HG02852 (cell line): Measurements from ENCODE around the gene HACD2.
"Not testable (repeated sequence)": the region's sequence is repeated elsewhere in the genome, so short reads cannot be mapped to it uniquely, and the experiment has no call there.

Source experiments
- ATAC-seq: cut with Tn5 transposase; IDR thresholded peaks from one replicate; pipeline ENCODE4 v1.9.1; 2021; ENCODE audit warnings: mild to moderate bottlenecking, moderate library complexity; ENCODE audit not compliant: unreplicated experiment

Gene HACD2

GRCh38 chr3:123611674-123612073 lies 26.8 kb upstream of the HACD2 start:
- not testable (repeated sequence) for ATAC-seq

DNA sequence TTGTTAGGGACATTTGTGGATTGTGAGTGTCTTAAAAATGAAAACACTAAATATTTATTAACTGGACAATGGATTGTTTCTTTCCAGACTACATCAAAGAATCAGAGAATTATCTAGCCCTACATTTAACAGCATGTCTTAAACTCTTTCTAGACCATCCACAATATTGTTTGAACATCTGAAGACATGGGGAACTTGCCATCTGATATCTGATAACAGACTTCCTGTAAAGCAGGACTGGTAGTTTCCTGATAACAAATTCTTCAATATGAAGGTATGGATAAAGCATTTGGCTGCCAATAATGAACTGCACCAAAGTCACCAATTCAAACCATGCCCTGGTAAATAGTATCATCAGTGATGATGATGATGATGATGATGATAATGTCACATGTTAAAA lies 26.2 kb upstream of the HACD2 start:
- ATAC-seq: no peak

DNA sequence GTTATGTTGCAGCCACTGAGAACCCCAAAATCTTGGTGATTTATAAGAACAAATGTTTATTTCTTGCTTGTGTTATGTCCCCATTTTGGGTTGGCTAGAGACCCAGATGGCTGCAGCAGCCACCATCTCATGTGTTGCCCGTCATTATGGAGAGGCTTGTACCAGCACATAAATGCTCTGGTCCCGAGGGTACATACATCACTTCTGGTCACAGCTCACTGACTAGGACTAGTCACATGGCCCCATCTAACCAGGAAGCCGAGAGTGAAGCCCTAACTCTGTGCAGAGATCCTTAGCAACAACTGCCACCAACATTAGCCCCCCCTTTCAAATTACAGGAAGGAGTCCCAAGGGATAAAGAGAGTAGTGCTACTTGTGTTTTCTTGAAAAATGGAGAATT lies 25.5 kb upstream of the HACD2 start:
- ATAC-seq: peak; percentile 70

GRCh38 chr3:123609063-123609462 lies 24.2 kb upstream of the HACD2 start:
- no peak for ATAC-seq

- no peak for ATAC-seq
Observed at GRCh38 chr3:123608263-123608937, 23.5 kb upstream of the HACD2 start.

DNA sequence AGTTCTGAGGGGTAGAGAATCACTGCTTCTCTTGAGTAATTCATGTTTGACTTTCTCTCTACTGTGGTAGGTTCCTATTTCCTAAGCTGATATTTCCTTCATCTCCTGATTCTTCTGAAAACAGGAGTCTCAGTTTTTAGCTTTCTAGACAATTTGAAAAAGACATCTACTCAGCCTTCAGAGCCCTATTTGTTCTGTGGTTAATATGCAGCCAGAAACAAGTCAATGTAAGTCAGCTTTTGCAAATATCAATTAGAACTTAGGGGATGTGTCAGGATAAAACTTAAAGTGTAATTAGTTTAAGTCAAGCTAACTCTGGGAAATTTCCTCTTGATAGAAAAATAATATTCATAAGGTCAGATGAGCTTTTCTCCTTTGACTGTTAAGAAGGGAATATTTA lies 21.7 kb upstream of the HACD2 start:
- ATAC-seq: no peak

- ATAC-seq: no peak
Observed at GRCh38 chr3:123605789-123606234, 21.0 kb upstream of the HACD2 start.

DNA sequence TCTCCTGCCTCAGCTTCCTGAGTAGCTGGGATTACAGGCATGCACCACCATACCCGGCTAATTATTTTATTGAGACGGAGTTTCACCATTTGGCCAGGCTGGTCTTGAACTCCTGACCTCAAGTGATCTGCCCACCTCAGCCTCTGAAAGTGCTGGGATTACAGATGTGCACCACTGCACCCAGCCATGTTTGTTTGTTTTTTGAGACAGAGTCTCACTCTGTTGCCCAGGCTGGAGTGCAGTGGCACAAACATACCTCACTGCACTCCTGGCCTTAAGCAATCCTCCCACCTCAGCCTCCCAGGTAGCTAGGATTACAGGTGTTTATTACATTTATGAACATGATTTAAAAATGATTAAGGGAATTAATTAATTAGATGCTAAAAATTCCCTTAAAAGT lies 18.3 kb upstream of the HACD2 start:
- not testable (repeated sequence) for ATAC-seq

DNA sequence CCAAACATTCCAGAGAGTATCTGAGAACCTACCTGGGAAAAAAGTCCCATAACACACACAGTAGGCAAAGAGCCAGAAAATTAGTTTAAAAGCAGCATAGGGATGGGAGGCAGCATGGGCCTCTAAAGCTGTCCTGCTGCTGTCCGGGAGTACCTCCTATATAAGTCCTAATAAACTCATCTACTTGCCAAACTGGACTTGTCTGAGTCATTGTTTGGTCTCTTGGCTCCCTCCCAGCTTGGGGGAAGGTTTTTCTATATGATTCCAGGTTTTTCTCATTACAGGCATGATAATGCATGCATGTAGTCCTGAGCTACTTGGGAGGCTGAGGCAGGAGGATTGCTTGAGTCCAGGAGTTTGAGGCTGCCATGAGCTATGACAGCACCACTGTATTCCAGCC lies 17.5 kb upstream of the HACD2 start:
- no peak for ATAC-seq

GRCh38 chr3:123600863-123601262 lies 16.0 kb upstream of the HACD2 start:
- not testable (repeated sequence) for ATAC-seq

GRCh38 chr3:123597561-123597960 lies 12.7 kb upstream of the HACD2 start:
- no peak for ATAC-seq

DNA sequence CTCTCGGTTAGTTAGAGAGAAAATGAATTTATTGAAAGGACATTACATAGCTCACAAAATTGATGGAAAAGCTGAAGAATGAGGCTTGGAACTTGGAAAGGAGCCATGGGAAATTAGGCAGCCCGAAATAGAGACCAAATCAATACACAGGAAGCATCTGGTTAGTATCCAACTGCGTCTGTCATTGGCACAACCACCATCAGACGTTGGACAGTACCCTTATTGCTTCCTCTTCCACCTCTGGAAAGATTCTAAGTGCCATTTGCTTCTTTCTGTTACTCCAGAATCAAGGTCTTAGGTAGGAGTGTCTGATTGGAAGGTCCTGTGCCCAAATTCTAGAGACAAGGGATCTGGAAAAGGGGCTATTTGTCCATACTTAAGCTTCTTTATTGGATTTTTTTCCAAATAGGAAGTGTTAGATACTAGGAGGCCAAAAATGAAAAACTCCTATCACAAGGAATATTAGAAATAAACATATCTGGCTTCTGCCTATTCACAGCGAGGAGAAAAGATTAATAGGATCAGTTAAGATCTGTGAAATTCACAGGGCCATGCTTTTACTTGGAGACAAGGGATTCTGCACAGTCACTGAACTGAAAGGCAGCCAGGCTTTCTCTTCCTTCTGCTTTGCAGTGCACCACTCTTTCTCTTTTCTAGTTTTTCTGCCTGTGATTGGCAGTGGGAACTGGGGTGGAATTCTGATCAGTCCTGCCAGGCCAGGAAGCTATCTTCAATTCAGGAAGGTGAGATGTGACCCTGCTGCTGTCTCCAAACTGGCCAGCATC lies 10.7 kb upstream of the HACD2 start:
- no peak for ATAC-seq

- ATAC-seq: no peak
Observed at GRCh38 chr3:123593381-123593780, 8.5 kb upstream of the HACD2 start.

DNA sequence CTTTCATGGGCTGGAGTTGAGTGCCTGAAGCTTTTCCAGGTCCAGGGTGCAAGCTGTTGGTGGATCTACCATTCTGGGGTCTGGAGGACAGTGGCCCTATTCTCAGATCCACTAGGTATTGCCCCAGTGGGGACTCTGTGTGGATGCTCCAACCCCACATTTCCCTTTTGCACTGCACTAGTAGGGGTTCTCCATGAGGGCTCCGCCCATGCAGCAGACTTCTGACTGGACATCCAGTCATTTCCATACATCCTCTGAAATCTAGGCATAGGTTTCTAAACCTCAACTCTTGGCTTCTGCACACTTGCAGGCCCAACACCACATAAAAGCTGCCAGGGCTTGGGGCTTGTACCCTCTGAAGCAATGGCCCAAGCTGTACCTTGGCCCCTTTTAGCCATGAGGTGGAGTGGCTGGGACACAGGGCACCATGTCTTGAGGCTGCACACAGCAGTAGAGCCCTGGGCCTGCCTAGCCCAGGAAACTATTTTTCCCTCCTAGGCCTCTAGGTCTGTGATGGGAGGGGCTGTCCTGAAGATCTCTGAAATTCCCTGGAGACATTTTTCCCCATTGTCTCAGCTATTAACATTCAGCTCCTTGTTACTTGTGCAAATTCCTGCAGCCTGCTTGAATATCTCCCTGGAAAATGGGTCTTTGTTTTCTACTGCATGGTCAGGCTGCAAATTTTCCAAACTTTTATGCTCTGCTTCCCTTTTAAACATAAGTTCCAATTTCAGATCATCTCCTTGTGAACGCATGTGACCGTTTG lies 6.0 kb upstream of the HACD2 start:
- no peak for ATAC-seq

DNA sequence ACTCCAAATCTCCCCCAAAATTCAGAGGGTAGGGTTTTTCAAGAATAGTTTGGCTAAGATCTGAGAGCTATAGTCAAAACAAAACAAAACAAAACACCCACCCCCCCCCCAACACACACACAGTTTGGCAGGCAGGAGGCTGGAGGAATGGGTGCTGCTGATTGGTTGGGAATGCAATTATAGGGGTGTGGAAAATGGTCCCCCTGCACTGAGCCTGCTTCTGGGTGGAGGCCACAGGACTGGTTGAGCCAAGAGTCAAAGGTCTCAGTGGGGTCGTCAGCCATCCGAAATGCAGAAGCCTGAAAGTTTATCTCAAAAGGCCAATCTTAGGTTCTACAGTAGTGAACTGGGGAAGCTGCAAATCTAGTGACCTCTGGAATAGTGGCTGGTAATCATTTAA lies 2.5 kb upstream of the HACD2 start:
- ATAC-seq: no peak

DNA sequence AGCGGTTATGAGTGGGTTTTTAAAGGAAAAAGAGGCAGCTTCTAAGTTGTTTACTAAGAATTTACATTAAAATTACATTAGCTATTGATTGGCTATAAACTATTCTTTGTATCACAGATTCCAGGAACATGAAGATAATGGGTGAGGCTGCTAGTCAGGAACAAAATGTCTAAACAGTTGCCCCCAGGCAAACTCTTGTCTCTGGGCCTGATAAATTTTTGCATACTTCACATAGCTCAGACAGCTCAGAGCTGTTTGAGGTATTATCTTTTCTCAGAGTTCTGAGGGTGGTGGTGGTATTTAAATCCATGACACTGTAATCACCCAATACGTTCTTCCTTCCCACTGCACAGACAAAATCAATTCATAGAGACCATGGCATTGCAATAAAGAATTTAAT lies 2.1 kb upstream of the HACD2 start:
- ATAC-seq: no peak

DNA sequence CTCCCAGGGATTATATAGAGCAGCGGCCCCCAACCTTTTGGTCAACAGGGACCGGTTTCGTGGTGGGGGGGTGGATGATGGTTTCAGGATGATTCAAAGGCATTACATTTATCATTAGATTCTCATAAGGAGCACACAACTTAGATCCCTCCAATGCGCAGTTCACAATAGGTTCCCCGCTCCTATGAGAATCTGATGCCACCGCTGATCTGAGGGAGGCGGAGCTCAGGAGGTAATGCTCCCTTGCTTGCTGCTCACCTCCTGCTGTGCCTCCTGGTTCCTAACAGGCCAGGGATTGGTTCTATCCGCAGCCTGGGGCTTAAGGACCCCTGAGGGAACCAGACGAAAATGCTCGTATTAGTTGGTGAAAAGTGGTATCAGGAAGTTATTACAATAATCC lies 1.3 kb upstream of the HACD2 start:
- no peak for ATAC-seq

GRCh38 chr3:123584284-123584987 lies 417 bp downstream of the HACD2 start:
- peak; percentile 27 for ATAC-seq

- no peak for ATAC-seq
Observed at GRCh38 chr3:123583561-123583960, 1.3 kb downstream of the HACD2 start.

- no peak for ATAC-seq
Observed at GRCh38 chr3:123582315-123582714, 2.5 kb downstream of the HACD2 start.

GRCh38 chr3:123576122-123576521 lies 8.7 kb downstream of the HACD2 start:
- no peak for ATAC-seq
